ENCODE data around the gene LAD1.

Gene LAD1

DNA sequence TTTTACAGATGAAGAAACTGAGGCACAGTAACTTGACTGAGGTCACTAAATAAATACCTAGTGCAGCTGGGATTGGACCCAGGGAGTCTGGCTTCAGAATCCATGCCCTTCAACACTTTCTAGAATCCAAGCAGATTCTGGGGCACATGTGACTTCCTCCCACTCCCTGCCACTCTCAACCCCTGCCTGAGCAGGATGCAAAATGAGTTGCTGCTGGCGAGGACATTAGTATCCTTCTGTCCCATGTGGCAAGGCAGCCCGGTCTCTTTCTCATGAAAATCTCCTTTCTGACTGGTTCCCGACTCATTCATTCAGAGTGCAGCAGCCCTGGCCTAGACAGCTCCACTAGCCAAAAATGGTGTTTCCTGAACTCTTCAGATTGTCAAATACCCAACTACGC is 50.0 kb downstream of the LAD1 start:
- Mint-ChIP-seq H3K9me3 (no peaks in the 10 kb centered on the region), H3K36me3 (no peaks in the 10 kb centered on the region), H3K4me1 (peaks cover 3% of the 10 kb centered on the region), H3K4me3 (no peak overlapping the region), H3K27me3 (peaks cover 23% of the 10 kb centered on the region), H3K27ac (no peak overlapping the region)
- no peak for DNase-seq (ENCODE audit: low spot score in 2 of 2)
- no peak for ATAC-seq (ENCODE audit: low read depth)

DNA sequence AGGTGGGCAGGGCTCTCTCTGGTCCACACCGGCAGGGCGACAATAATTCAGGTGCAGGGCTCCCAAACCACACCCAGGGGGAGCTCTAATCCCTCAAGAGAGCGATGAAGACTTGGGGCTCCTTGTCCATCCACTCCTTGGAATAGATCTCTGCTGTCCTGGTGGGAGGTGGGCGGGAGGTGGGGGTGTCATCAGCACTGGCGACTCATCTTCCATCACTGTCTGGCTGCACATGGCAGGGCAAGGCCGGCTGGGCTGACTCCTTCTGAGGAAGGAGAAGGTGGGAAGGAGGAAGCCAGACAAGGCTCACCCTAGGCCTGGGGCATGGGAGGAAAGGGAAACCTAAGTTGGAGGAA is 50.9 kb downstream of the LAD1 start:
- peaks cover 23% of the 10 kb centered on the region for H3K27me3 Mint-ChIP-seq
- H3K4me3 Mint-ChIP-seq = no peak overlapping the region
- ATAC-seq (ENCODE audit: low read depth) (no peak), DNase-seq (ENCODE audit: low spot score in 2 of 2) (no peak)
- no peaks in the 10 kb centered on the region for H3K36me3 Mint-ChIP-seq
- no peak overlapping the region for H3K27ac Mint-ChIP-seq
- peaks cover 3% of the 10 kb centered on the region for H3K4me1 Mint-ChIP-seq
- H3K9me3 Mint-ChIP-seq = no peaks in the 10 kb centered on the region

DNA sequence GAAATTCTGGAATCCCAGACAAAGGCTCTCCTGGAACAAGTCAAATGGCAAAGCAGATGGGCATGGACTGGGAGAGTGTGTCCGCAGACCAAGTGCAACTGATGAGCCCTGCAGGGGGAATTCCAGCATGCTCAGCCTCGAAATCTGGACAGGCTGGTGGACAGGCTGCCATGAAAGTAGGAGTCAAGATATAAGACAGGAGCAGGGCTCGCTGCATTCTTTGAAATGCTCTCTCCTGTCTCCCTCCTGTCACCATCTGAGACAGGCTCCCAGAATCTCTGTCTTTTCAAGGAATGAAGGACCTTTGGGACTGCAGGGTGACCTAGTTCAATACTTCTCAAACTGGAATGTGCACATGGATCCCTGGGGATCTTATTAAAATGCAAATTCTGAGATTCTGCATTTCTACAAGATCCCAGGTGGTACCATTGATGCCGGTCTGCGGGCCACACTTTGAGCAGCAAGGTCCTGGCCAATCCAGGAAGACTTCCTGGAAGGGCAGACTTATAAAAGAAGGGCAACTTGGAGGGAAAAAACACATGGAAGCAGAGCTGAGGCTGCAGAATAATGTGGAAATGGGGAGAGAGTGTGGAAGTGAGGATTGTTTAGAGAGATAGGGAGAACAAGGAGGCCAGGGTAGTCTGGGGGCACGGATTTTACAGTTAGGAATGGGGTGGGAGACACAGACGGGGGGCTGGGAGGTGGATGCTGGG is 51.5 kb downstream of the LAD1 start:
- ATAC-seq (ENCODE audit: low read depth) (no peak), DNase-seq (ENCODE audit: low spot score in 2 of 2) (no peak)
- peaks cover 23% of the 10 kb centered on the region for H3K27me3 Mint-ChIP-seq
- H3K9me3 Mint-ChIP-seq = no peaks in the 10 kb centered on the region
- peaks cover 3% of the 10 kb centered on the region for H3K4me1 Mint-ChIP-seq
- no peaks in the 10 kb centered on the region for H3K36me3 Mint-ChIP-seq
- no peak overlapping the region for H3K4me3 Mint-ChIP-seq
- no peak overlapping the region for H3K27ac Mint-ChIP-seq

DNA sequence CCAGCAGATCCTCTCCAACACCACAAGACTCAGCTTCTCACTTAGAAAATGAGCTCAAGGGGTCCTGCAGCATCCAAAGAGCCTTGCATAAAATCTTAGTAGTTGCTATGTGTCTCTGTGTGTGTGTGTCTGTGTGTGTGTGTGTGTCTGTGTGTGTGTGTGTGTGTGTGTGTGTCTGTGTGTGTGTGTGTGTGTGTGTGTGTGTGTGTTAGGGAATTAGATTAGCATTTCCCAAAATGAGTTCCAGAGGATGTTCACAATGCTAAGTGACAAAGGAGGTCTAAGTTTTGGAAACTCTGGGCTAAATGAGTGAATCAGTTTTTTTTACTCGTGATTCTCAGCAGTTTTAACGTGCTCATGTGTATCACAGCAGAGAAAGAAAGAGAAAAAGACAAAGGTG is 52.1 kb downstream of the LAD1 start:
- peaks cover 23% of the 10 kb centered on the region for H3K27me3 Mint-ChIP-seq
- H3K9me3 Mint-ChIP-seq = no peaks in the 10 kb centered on the region
- H3K36me3 Mint-ChIP-seq = no peaks in the 10 kb centered on the region
- peaks cover 3% of the 10 kb centered on the region for H3K4me1 Mint-ChIP-seq
- ATAC-seq (ENCODE audit: low read depth) (no peak), DNase-seq (ENCODE audit: low spot score in 2 of 2) (no peak)
- no peak overlapping the region for H3K4me3 Mint-ChIP-seq
- no peak overlapping the region for H3K27ac Mint-ChIP-seq

DNA sequence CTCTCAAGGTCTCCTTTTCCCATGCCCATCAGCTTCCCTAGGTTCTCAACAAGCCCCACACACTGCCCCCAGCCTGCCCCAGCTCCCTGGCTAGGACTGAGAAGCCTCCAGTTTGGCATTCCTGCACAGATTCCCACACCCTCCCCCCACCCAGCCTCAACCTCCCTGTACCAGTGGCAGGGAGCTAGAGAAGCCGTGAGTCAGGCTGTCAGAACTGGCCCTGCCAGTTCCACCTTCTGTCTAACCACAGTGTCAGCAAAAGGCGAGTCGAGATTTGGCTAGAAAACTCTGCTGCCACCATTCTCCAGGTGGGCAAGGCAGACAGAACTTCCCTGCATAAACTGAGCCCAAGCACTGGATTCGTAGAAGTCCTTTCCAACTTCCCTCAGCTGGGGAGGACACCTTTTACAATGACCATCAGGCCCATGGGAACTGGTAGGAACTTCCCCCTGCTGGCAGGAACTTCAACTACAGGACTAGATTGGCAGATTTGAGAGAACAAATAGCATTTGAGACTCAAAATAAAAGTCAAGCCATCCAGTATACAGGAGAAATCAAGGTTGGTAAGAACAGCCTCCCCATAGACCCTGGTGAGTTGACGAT is 52.7 kb downstream of the LAD1 start:
- Mint-ChIP-seq H3K27me3 (peaks cover 21% of the 10 kb centered on the region), H3K36me3 (no peaks in the 10 kb centered on the region), H3K27ac (no peak overlapping the region), H3K4me1 (peaks cover 3% of the 10 kb centered on the region), H3K4me3 (no peak overlapping the region), H3K9me3 (peaks cover under 1% of the 10 kb centered on the region)
- ATAC-seq (ENCODE audit: low read depth) (no peak), DNase-seq (ENCODE audit: low spot score in 2 of 2) (no peak)

DNA sequence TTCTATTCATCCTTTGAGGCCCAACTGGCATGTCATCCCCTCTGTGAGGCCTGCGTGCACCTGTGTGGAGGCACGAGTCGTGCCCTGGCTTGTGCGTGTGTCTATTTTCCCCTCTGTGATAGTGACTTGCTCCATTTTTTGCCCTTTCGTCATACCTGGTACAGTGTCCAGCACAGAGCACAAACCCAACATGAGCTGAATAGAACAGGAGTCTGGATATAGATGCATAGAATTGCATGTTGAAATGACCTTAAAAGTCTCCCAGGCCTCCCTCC is 54.1 kb downstream of the LAD1 start:
- Mint-ChIP-seq H3K36me3 (no peaks in the 10 kb centered on the region), H3K9me3 (peaks cover 2% of the 10 kb centered on the region), H3K4me3 (no peak overlapping the region), H3K27me3 (peaks cover 16% of the 10 kb centered on the region), H3K4me1 (peaks cover 3% of the 10 kb centered on the region), H3K27ac (no peak overlapping the region)
- DNase-seq (ENCODE audit: low spot score in 2 of 2) = no peak
- ATAC-seq (ENCODE audit: low read depth) = no peak

DNA sequence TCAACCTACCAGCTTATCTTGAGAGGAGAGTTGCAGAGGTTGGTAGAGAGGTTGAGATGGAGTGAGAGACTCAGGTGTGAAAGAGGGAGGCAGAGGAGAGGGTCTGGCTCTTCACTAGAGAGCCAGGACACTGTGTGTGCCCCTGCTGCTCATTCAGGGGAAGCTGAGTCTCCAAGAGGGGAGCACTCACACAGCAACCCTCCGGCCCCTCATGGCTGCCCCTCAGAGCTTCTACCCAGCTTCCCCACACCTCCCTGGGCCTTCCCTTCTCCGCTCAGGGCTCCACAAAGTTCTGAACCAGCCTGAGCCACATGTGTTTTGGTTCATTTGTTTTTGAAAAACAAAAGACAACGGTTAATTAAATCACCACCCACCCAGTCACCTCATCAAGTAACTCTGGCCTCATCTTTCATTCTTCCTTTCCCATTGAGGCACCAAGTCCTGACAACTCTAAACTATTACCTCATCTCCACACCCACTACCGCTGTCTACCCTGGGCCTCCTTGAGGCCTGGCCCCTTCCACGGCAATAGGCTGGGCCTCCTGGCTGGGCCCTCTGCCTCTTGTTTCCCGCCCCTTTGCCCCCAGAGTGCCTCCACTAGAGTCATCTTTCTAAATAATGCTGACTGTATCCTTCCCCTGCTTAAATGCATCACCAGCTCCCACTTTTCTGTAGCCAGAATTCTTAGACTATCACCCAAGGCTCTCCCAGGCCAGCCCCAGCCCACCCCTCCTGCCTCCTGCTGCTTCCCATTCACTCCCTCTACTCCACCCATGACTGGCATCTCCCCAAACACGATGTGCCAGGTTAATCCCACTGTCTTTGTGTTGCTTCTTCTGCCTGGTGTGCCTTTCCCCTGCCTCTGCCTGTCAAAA is 54.7 kb downstream of the LAD1 start:
- H3K27me3 Mint-ChIP-seq = peaks cover 13% of the 10 kb centered on the region
- no peak overlapping the region for H3K27ac Mint-ChIP-seq
- peaks cover 2% of the 10 kb centered on the region for H3K9me3 Mint-ChIP-seq
- H3K4me3 Mint-ChIP-seq = no peak overlapping the region
- H3K4me1 Mint-ChIP-seq = peaks cover 3% of the 10 kb centered on the region
- ATAC-seq (ENCODE audit: low read depth) (no peak), DNase-seq (ENCODE audit: low spot score in 2 of 2) (no peak)
- H3K36me3 Mint-ChIP-seq = no peaks in the 10 kb centered on the region

DNA sequence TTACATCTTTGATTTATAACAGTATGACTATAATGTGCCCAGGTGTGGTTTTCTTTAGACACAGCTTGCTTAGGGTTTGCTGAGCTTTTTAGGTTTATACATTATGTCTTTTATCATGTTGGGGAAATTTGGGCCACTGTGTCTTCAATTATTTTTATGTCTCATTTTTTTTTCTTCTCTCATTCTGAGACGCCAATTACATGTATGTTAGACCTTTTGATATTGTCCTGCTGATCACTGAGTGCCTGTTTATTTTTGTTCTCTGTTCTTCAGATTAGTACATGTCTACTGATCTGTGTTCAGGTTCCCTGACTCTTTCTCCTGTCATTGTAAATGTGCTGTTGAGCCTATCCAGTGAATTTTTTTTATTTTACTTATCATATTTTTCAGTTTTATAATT is 57.7 kb downstream of the LAD1 start:
- DNase-seq (ENCODE audit: low spot score in 2 of 2) = no peak
- H3K9me3 Mint-ChIP-seq = peaks cover 2% of the 10 kb centered on the region
- H3K4me1 Mint-ChIP-seq = no peaks in the 10 kb centered on the region
- H3K4me3 Mint-ChIP-seq = no peak overlapping the region
- ATAC-seq (ENCODE audit: low read depth) = no peak
- no peak overlapping the region for H3K27ac Mint-ChIP-seq
- no peaks in the 10 kb centered on the region for H3K36me3 Mint-ChIP-seq
- H3K27me3 Mint-ChIP-seq = peaks cover 11% of the 10 kb centered on the region

DNA sequence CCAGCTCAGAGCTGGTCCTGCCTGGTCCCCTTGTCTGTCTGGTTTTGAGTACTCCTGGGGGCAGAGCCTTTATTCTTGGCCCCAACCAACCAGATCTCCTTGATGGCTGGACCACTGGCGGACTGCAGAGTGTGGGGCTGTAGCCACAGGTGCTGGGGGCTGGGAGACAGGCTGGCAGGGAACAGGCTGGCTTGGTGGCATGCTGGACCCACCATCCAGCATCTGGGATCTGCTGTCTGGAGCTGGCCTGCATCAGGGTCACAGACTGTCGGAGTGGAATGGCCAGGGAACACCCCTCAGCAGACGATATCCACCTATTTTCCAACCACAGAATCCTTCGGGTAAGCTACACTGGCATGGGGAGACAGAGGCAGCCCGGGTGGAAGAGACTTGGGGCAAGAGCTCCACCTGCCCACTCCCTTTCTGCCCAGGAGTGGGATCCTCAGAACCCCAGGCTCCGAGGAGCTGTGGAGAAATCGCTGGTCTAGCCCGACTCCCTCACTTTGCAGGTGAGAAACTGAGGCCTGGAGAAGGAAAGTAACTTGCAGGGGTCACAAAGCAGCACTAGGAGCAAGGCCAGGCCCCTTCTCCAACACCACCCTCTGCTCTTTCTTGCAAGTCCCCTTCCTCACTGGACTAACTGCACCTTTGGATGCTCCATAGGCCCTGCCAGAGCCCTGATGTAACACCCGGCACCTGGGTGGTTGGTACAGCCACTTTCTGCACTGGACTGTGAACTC is 62.2 kb downstream of the LAD1 start:
- Mint-ChIP-seq H3K27me3 (peaks cover 3% of the 10 kb centered on the region), H3K36me3 (no peaks in the 10 kb centered on the region), H3K9me3 (peaks cover 2% of the 10 kb centered on the region), H3K27ac (no peak overlapping the region), H3K4me1 (no peaks in the 10 kb centered on the region), H3K4me3 (no peak overlapping the region)
- ATAC-seq (ENCODE audit: low read depth) (no peak), DNase-seq (ENCODE audit: low spot score in 2 of 2) (no peak)

DNA sequence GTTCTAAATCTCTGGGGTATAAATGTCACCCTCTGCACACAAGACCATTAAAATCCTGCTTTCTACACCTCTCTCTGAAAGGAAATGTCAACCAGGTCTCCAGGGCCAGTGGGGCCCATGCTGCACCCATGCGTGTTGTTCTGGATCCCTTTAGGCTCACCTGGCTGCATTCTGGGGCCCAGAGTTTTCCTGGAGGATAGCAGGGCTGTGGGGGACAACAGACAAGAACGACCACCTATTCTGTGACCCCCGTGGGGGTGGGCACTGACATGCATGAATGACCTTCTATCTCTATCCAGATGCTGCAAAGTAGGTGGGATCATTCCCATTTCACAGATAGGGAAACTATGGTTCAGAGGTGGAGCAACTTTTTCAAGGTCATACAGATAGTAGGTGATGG is 63.2 kb downstream of the LAD1 start:
- ATAC-seq (ENCODE audit: low read depth) (no peak), DNase-seq (ENCODE audit: low spot score in 2 of 2) (no peak)
- Mint-ChIP-seq H3K9me3 (no peaks in the 10 kb centered on the region), H3K27me3 (peaks cover 1% of the 10 kb centered on the region), H3K4me3 (no peak overlapping the region), H3K36me3 (no peaks in the 10 kb centered on the region), H3K27ac (no peak overlapping the region), H3K4me1 (no peaks in the 10 kb centered on the region)

DNA sequence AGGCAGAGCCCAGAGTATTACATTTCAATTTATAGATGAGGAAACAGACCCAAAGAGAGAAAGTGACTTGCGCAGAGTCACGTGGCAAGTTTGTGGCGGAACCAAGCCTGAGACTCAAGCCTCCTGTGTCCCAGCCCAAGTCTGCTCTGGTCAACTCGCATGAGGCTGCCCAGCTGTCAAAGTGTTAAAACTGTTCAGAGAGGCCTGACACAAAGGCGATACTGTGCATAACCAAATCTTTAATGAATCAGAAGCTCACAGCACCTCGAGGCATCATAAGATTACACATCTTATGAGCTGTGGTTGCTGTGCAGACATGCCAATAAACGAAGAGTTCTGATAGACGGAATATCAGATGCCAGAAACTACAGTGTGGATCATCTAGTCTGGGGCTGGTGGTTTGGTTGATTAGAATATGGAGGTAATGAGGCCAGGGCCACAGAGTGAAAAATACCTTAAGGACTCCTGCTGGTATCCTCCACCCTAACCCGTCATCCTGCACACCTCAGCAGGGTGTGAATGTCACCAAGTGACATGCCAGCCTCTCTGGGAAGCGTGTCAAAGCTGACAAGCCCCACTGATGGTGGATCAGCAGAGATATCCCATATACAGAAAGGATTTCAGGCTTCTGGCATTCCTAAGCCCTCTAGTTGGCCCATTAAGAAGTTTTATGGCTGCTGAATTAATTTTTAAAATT is 63.8 kb downstream of the LAD1 start:
- no peak overlapping the region for H3K4me3 Mint-ChIP-seq
- H3K27me3 Mint-ChIP-seq = peaks cover 1% of the 10 kb centered on the region
- ATAC-seq (ENCODE audit: low read depth) = no peak
- H3K27ac Mint-ChIP-seq = no peak overlapping the region
- H3K36me3 Mint-ChIP-seq = no peaks in the 10 kb centered on the region
- no peaks in the 10 kb centered on the region for H3K4me1 Mint-ChIP-seq
- DNase-seq (ENCODE audit: low spot score in 2 of 2) = no peak
- no peaks in the 10 kb centered on the region for H3K9me3 Mint-ChIP-seq

DNA sequence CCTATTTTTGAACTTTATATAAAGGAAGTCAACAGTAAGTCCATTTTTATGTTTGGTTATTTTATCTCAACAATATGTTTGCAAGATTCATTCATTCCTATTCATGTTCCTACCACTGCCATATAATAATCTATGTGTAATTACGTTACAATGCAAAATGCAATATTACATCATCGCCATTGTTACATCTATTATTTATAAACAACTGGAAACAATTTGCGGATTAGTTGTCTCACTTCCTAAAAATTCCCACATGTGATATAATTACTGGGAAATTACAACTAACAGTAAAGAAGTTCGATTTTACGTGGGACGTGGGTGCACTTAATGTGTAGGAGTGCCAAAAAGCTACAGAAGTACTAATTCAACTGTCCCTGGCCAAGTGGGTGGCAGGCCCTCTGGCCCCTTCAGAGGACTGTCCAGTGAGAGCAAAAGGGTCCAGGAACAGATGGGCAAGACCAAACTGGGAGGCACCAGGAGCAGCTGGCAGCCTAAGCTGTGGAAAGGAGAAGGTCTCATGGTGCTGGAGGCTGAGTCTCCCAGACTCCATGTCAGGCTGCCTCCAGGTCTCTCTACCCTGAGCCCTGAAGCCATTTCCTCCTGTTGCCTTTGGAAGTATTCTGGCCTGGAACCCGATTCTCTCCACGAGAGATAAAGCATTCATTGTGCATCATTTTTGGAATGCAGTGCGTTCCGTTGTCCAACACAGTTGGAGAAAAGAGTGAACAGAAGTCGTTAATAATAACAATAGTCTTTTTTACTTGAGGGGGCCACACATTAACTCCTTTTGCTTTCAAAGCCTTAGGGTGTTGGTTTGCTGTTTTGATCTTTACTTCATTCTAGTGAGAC is 64.6 kb downstream of the LAD1 start:
- peaks cover 1% of the 10 kb centered on the region for H3K27me3 Mint-ChIP-seq
- no peak overlapping the region for H3K27ac Mint-ChIP-seq
- H3K4me3 Mint-ChIP-seq = no peak overlapping the region
- ATAC-seq (ENCODE audit: low read depth) (no peak), DNase-seq (ENCODE audit: low spot score in 2 of 2) (no peak)
- no peaks in the 10 kb centered on the region for H3K4me1 Mint-ChIP-seq
- H3K9me3 Mint-ChIP-seq = no peaks in the 10 kb centered on the region
- no peaks in the 10 kb centered on the region for H3K36me3 Mint-ChIP-seq

Data from memory B cell (primary cell).